Breast epithelium (tissue), 3 donors: ENCODE data around the gene INSR.

Source experiments
- CTCF ChIP-seq, 3 donors: fragments of 450-650 bp; IDR thresholded peaks; one replicate each; pipeline ENCODE4 v1.5.1; 2016 to 2017; ENCODE audit warnings: antibody characterized with exemption in 3 of 3, mild to moderate bottlenecking in 3 of 3, moderate library complexity in 3 of 3
- POLR2A ChIP-seq: fragments of 450-650 bp; IDR thresholded peaks from one replicate; pipeline ENCODE4 v1.6.1; 2016; ENCODE audit warnings: antibody characterized with exemption, mild to moderate bottlenecking, moderate library complexity
- POLR2AphosphoS5 ChIP-seq, 3 donors: sonication (generic); formaldehyde crosslinking; IDR thresholded peaks; one replicate each; pipeline ENCODE4 v1.6.1; 2017; ENCODE audit warnings: antibody characterized with exemption in 3 of 3

GRCh38 chr19:7303470-7303869, 9.3 kb upstream of the INSR start:
- TF ChIP-seq POLR2AphosphoS5 (IDR thresholded peaks at IDR 0.05), result no peak
- no peak for TF ChIP-seq CTCF (IDR thresholded peaks at IDR 0.05)
- TF ChIP-seq POLR2A, result no peak
